ENCODE data around the gene FLT1. TPM values are rescaled to one million over a fixed set of nuclear protein-coding genes. Genes with fewer than 3 reads are reported as not detected.

Gene FLT1
- total RNA-seq, 1 donor from 2014 or later: 0.47 TPM

- peaks cover 5% of the 10 kb centered on the region for H3K27me3 Mint-ChIP-seq (ENCODE audit: insufficient read depth, low read depth)
- no peak overlapping the region for H3K27ac ChIP-seq
Measured at GRCh38 chr13:28469316-28469715, 25.6 kb downstream of the FLT1 start.

DNA sequence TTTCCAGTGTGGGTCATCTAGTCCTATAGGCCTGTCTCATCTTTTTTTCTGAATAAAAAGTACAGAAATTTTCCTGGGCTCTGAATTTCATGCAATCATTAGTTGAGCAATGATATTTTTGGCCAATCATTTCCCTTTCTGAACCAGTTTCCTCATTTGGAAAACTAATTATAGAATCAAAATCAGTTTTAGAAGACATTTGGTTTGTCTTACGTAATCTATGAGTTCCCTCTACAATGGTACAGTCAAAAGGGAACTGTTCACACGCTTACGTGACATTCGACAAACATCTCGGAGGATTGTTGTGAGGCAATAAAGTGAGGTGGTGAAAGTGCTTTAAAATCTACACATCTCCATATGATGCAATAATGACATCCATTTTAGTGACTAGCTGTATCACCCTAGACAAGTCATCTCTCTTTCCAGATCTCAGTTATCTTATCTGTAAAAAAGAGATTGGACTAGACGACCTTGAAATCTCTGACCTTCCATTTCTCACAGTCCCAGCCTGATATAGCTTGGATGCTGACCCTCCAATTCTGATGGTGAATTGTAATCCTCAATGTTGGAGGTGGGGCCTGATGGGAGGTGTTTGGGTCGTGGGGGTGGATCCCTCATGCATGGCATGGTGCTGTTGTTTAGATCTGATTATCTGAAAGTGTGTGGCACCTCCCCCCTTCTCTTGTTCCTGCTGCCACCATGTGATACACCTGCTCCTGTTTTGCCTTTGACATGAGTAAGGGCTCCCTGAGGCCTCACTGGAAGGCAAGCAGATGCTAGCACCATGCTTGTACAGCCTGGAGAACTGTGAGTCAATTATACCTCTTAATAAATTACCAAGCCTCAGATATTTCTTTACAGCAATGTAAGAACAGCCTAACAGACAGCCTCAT is 26.7 kb downstream of the FLT1 start:
- Histone ChIP-seq H3K27me3 (no peaks in the 10 kb centered on the region), H3K27ac (no peak overlapping the region), H3K79me2 (ENCODE audit: low read depth) (no peaks in the 10 kb centered on the region), H3K9ac (no peak overlapping the region), H2AFZ (replicated peaks) (no peak overlapping the region), H3K4me2 (no peak overlapping the region), H3K36me3 (no peaks in the 10 kb centered on the region), H3K9me3 (ENCODE audit: low read depth) (no peaks in the 10 kb centered on the region), H3K4me1 (no peaks in the 10 kb centered on the region), H3K4me3 (no peak overlapping the region), H4K20me1 (ENCODE audit: low read depth) (no peaks in the 10 kb centered on the region), H3F3A (ENCODE audit: low read depth) (no peaks in the 10 kb centered on the region)
- H3K9me3 Mint-ChIP-seq: no peaks in the 10 kb centered on the region
- peaks cover 7% of the 10 kb centered on the region for H3K27me3 Mint-ChIP-seq (ENCODE audit: insufficient read depth, low read depth)
- no peak for TF ChIP-seq EZH2 (IDR thresholded peaks at IDR 0.05)
- TF ChIP-seq, protein P1, sequence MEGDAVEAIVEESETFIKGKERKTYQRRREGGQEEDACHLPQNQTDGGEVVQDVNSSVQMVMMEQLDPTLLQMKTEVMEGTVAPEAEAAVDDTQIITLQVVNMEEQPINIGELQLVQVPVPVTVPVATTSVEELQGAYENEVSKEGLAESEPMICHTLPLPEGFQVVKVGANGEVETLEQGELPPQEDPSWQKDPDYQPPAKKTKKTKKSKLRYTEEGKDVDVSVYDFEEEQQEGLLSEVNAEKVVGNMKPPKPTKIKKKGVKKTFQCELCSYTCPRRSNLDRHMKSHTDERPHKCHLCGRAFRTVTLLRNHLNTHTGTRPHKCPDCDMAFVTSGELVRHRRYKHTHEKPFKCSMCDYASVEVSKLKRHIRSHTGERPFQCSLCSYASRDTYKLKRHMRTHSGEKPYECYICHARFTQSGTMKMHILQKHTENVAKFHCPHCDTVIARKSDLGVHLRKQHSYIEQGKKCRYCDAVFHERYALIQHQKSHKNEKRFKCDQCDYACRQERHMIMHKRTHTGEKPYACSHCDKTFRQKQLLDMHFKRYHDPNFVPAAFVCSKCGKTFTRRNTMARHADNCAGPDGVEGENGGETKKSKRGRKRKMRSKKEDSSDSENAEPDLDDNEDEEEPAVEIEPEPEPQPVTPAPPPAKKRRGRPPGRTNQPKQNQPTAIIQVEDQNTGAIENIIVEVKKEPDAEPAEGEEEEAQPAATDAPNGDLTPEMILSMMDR (IDR thresholded peaks at IDR 0.05): no peak
- TF ChIP-seq EZH2phosphoT487 (IDR thresholded peaks at IDR 0.05): no peak
- no peaks in the 10 kb centered on the region for H3K4me1 Mint-ChIP-seq
- H3K27ac Mint-ChIP-seq: no peak overlapping the region
- H3K4me3 Mint-ChIP-seq: no peak overlapping the region
- DNase-seq (ENCODE audit: low spot score): no peak
- no peaks in the 10 kb centered on the region for H3K36me3 Mint-ChIP-seq

More at GRCh38 chr13:28469316-28469715, 25.6 kb downstream of the FLT1 start:
- TF ChIP-seq, protein P1 (IDR thresholded peaks at IDR 0.05): no peak
- no peak for TF ChIP-seq EZH2phosphoT487 (IDR thresholded peaks at IDR 0.05)
- TF ChIP-seq EZH2 (IDR thresholded peaks at IDR 0.05): no peak
- no peaks in the 10 kb centered on the region for H3K79me2 ChIP-seq (ENCODE audit: low read depth)
- no peak overlapping the region for H2AFZ ChIP-seq (replicated peaks)
- no peak overlapping the region for H3K4me3 ChIP-seq
- no peaks in the 10 kb centered on the region for H3K27me3 ChIP-seq
- Mint-ChIP-seq H3K4me1 (no peaks in the 10 kb centered on the region), H3K36me3 (no peaks in the 10 kb centered on the region), H3K4me3 (no peak overlapping the region), H3K27ac (no peak overlapping the region), H3K9me3 (no peaks in the 10 kb centered on the region)
- H3K36me3 ChIP-seq: no peaks in the 10 kb centered on the region
- H3K9me3 ChIP-seq (ENCODE audit: low read depth): no peaks in the 10 kb centered on the region
- H3K9ac ChIP-seq: no peak overlapping the region
- H3F3A ChIP-seq (ENCODE audit: low read depth): no peaks in the 10 kb centered on the region
- no peaks in the 10 kb centered on the region for H4K20me1 ChIP-seq (ENCODE audit: low read depth)
- no peak for DNase-seq (ENCODE audit: low spot score)
- H3K4me1 ChIP-seq: no peaks in the 10 kb centered on the region
- H3K4me2 ChIP-seq: no peak overlapping the region

DNA sequence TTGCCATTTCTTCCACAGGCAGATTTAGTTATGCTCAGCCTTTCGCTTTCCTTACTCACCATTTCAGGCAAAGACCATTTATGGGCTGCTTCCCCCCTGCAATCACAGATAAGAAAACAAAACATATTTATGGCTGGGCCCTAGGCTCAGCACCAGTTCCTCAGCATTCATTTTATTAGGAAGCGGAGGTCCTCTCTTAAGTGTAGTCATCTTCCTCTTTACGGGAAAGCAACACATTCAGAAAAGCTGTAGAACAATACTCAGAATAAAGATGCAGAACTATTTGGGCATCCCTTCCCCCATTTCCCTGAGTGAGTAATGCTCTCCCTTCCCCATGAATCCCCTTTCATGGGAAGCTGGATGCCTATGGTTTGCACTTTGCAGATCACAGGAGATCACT is 27.9 kb downstream of the FLT1 start:
- Histone ChIP-seq H3K27ac (no peak overlapping the region), H4K20me1 (ENCODE audit: low read depth) (no peaks in the 10 kb centered on the region), H3F3A (ENCODE audit: low read depth) (no peaks in the 10 kb centered on the region), H3K4me2 (no peak overlapping the region), H3K4me1 (no peaks in the 10 kb centered on the region), H3K9ac (no peak overlapping the region), H2AFZ (replicated peaks) (peak overlapping the region; percentile 3), H3K36me3 (no peaks in the 10 kb centered on the region), H3K4me3 (no peak overlapping the region), H3K27me3 (no peaks in the 10 kb centered on the region), H3K79me2 (ENCODE audit: low read depth) (no peaks in the 10 kb centered on the region), H3K9me3 (ENCODE audit: low read depth) (no peaks in the 10 kb centered on the region)
- Mint-ChIP-seq H3K9me3 (no peaks in the 10 kb centered on the region), H3K27ac (no peak overlapping the region), H3K27me3 (ENCODE audit: insufficient read depth, low read depth) (peaks cover 7% of the 10 kb centered on the region), H3K4me1 (no peaks in the 10 kb centered on the region), H3K4me3 (no peak overlapping the region), H3K36me3 (no peaks in the 10 kb centered on the region)
- DNase-seq (ENCODE audit: low spot score): no peak
- TF ChIP-seq EZH2 (IDR thresholded peaks at IDR 0.05) (no peak), EZH2phosphoT487 (IDR thresholded peaks at IDR 0.05) (no peak)
- TF ChIP-seq, protein P1 (IDR thresholded peaks at IDR 0.05): no peak

Measured in neural progenitor cell (in vitro differentiated cells).